Transverse colon (tissue), 4 donors: ENCODE results near the gene CAMK2D.

Experiments used
- EP300 ChIP-seq: sonication (generic); formaldehyde crosslinking; IDR thresholded peaks from one replicate; pipeline ENCODE4 v1.6.1; 2017; ENCODE audit warnings: antibody characterized with exemption, low read depth
- POLR2AphosphoS5 ChIP-seq, 3 donors: sonication (generic); formaldehyde crosslinking; IDR thresholded peaks; one replicate each; pipeline ENCODE4 v1.6.1; 2016; ENCODE audit warnings: antibody characterized with exemption in 3 of 3
- TF ChIP-seq, protein P1 (sequence below), 5 experiments: fragments of 200-600 bp in 3 of 5; fragments of 450-650 bp in 2 of 5; sonication (generic) in 3 of 5; IDR thresholded peaks; 1 replicate in 2 of 5; 2 replicates in 3 of 5; pipeline ENCODE4 v1.5.1; 2016 to 2017; ENCODE audit warnings: antibody characterized with exemption in 5 of 5, inconsistent platforms in 3 of 5, mild to moderate bottlenecking in 2 of 5, moderate library complexity in 1 of 5

DNA sequence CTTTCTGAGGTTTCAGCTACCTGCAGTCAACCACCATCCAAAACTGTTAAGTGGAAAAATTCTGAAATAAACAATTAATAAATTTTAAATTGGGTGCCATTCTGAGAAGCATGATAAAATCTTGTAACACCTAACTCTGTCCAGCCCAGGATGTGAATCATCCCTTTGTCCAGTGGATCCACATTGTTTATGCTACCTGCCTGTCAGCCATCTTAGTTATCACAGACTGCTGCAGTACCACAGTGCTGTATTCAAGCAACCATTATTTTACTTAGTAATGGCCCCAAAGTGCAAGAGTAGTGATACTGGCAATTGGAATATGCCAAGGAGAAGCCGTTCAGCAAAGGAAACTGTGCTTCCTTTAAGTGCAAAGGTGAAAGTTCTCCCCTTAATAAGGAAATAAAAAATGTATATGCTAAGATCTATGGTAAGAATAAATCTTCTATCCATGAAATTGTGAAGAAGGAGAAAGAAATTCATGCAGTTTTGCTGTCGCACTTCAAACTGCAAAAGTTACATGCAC lies 20.6 kb downstream of the CAMK2D start:
- TF ChIP-seq, protein P1, sequence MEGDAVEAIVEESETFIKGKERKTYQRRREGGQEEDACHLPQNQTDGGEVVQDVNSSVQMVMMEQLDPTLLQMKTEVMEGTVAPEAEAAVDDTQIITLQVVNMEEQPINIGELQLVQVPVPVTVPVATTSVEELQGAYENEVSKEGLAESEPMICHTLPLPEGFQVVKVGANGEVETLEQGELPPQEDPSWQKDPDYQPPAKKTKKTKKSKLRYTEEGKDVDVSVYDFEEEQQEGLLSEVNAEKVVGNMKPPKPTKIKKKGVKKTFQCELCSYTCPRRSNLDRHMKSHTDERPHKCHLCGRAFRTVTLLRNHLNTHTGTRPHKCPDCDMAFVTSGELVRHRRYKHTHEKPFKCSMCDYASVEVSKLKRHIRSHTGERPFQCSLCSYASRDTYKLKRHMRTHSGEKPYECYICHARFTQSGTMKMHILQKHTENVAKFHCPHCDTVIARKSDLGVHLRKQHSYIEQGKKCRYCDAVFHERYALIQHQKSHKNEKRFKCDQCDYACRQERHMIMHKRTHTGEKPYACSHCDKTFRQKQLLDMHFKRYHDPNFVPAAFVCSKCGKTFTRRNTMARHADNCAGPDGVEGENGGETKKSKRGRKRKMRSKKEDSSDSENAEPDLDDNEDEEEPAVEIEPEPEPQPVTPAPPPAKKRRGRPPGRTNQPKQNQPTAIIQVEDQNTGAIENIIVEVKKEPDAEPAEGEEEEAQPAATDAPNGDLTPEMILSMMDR (IDR thresholded peaks at IDR 0.05): no peak
- TF ChIP-seq EP300: no peak
- TF ChIP-seq POLR2AphosphoS5 (IDR thresholded peaks at IDR 0.05): no peak
